D721Med (cell line): ENCODE measurements around the gene ZNF48.
A peak's percentile ranks its signal among the peaks of the same experiment; 100 is the strongest.

ENCODE experiments used
- DNase-seq: peaks from one replicate; pipeline ENCODE4 v3.0.0; 2011; ENCODE audit warnings: low spot score; ENCODE audit not compliant: insufficient read length
- FAIRE-seq: peaks from 2 replicates; lab custom pipeline; 2011; peaks lifted over from hg19 to GRCh38; lab: Jason Lieb, UNC
- TF ChIP-seq, protein P1 (sequence below): IDR thresholded peaks from 2 replicates; pipeline ENCODE4 v1.5.1; 2012; ENCODE audit warnings: mild to moderate bottlenecking, control low read depth; ENCODE audit not compliant: insufficient read depth; ENCODE audit errors: missing control alignments

Gene ZNF48

GRCh38 chr16:30369091-30369937, 25.9 kb upstream of the ZNF48 start:
- FAIRE-seq (no peak), DNase-seq (no peak)
- TF ChIP-seq, protein P1, sequence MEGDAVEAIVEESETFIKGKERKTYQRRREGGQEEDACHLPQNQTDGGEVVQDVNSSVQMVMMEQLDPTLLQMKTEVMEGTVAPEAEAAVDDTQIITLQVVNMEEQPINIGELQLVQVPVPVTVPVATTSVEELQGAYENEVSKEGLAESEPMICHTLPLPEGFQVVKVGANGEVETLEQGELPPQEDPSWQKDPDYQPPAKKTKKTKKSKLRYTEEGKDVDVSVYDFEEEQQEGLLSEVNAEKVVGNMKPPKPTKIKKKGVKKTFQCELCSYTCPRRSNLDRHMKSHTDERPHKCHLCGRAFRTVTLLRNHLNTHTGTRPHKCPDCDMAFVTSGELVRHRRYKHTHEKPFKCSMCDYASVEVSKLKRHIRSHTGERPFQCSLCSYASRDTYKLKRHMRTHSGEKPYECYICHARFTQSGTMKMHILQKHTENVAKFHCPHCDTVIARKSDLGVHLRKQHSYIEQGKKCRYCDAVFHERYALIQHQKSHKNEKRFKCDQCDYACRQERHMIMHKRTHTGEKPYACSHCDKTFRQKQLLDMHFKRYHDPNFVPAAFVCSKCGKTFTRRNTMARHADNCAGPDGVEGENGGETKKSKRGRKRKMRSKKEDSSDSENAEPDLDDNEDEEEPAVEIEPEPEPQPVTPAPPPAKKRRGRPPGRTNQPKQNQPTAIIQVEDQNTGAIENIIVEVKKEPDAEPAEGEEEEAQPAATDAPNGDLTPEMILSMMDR: no peak

DNA sequence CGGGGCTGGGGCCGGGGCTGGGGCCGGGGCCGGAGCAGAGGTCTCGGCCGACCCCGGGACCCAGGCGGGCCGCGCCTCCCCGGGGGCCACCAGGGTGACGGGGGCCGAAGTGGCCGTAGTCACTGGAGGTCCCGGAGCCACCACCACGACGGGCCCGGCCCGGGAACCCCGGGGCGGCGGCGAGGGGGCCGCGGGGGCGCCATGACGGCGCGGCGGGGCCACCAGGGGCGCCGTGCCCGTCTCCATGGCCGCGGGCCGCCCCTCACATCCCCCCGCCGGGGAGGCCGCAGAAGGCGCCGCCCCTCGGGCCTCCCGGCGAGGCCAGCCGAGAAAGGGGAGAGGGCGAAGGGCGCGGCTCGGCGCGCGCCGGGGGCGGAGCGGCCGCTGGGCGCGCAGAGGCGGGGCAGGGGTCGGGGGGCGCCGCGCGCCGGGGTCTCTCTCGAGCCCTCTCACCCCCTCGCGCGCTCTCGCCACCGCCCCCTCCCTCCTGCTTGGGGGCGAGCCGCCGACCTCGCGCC, 25.2 kb upstream of the ZNF48 start:
- no peak for FAIRE-seq
- DNase-seq: no peak
- TF ChIP-seq, protein P1: no peak

- FAIRE-seq (peak; percentile 91), DNase-seq (peak; percentile 91)
- TF ChIP-seq, protein P1: peak; percentile 17
Observed at GRCh38 chr16:30370456-30371247, 24.6 kb upstream of the ZNF48 start, which contains the start of gene TBC1D10B. TSS of gene TBC1D10B (minus strand) at chr16:30370494. CDS start at chr16:30370183, 311 bp downstream.

DNA sequence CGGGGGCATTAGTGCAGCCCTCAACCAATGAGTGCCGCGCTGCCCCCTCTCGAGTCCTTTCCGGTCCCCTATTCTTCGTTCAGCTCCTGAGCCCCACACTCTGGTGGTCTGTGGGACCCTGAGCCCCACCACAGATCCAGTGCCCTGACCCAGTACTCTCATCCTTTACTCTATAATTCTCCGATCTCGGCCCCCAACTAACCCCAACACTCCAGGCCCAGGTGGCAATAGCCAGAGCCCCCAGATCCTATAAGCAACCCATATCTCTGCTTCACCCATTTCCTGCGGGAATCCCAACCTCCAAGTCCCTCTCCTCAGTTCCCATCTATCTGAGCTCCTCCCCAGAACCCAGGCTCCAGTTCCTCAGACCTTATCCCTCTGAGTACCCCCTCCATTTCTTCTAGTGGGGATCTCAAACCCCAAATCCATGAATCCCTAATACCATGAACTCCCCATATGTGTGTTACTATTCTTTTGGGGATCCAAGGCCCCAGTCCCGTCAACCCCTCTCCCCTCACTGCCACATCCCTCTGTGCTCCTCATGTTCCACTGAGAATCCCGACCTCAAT, 23.9 kb upstream of the ZNF48 start:
- TF ChIP-seq, protein P1: no peak
- DNase-seq: no peak
- FAIRE-seq: no peak

GRCh38 chr16:30372038-30372712, 23.0 kb upstream of the ZNF48 start:
- FAIRE-seq (no peak), DNase-seq (no peak)
- TF ChIP-seq, protein P1: no peak

DNA sequence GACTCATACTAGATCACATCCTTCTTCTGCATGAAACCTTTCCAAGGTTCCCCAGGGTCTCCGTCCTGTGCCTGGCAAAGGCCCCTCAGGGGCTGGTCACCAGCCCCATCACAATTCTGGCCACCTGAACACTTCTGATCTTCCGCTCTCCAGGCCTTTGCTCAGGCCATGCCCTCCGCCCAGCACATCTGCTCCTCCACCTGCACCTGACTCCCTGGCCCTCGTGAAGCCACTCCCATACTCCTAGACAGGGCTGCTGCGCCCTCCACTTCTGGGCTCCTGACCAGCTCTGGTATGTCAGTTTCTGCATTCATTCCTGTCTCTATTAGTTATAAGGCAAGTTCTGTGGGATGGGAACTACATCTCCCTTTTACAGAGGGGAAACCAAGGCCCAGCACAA, 22.5 kb upstream of the ZNF48 start:
- DNase-seq (no peak), FAIRE-seq (no peak)
- TF ChIP-seq, protein P1: no peak
